DMS79 (cell line): Measurements from ENCODE around the gene OCA2.
"Not testable (repeated sequence)": the region's sequence is repeated elsewhere in the genome, so short reads cannot be mapped to it uniquely, and the experiment has no call there.

Experiments
- DNase-seq: peaks from one replicate; lab custom pipeline; 2025; lab: John Stamatoyannopoulos, UW

Gene OCA2

GRCh38 chr15:27714675-27715074, 384.4 kb downstream of the OCA2 start:
- DNase-seq = no peak

DNA sequence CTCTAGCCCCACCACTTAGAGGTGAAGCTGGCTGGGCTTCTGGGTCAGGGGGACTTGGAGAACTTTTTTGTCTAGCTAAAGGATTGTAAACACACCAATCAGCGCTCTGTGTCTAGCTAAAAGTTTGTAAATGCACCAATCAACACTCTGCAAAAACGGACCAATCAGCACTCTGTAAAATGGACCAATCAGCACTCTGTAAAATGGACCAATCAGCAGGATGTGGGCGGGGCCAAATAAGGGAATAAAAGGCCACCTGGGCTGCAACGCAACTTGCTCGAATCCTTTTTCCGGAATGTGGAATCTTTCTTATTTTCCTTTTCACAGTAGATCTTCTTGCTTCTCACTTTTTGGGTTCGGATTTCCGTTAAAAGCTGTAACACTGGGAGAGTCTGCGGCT, 385.3 kb downstream of the OCA2 start:
- DNase-seq = not testable (repeated sequence)

DNA sequence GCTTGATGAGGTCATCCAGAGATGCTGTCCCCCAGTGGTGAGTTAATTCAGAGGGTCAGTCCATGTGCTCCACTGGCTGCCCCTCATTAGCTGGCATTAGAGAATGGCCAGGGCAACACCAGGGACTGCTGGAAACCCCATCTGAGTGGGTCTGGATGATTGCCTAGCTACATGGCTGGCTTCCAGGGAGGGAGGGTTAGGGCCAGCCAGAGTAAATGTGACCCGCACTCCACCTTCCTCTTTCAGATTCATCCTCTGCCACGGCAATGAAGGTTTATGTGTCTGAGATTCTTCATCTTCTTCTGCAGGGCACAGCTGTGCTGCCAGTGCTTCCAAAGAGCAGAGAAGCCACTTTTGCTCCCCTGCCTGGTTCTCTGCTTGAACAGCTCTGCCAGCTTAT, 391.9 kb downstream of the OCA2 start:
- no peak for DNase-seq

DNA sequence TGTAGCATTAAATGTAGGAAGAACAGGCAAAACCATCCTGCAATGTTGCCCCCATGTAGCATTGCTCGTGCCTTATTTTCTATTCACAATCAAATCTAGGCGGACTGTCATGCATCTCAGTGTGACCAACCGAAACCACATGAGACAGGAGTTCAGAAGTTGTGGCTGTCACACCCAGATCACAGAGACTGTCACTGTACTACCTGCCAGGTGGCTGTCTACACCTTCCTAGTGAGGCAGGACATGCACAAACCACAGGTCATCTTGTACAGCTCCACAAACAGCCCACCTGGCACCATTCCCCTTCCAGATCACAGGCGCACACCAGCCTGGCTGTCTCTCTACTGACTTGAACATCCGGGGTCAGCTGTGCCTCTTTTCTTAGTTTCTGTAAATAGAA, 392.8 kb downstream of the OCA2 start:
- no peak for DNase-seq

DNA sequence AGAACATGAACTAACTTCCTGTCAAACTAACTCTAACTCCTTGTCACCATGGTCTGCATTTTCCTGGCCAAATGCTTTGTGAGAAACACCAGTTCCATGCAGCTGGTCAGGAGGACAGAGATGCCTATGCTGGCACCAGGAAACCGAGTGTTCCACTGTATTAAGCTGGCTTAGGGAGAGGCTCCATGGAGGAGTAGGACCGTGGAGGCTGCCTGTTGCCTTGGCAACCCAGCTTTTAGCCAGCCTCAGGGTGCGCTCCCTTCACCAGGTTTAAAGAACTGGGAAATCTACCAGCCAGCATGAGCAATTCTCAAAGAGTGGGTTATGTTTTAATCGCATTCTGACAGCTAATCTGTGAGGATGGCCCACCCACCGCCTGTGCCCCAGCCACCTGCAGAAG, 394.1 kb downstream of the OCA2 start:
- no peak for DNase-seq
